Stomach (tissue), 4 donors: ENCODE data around the gene PIGBOS1.

Experiments
- CTCF ChIP-seq, 7 experiments: fragments of 450-650 bp in 4 of 7; fragments of 200-600 bp in 3 of 7; sonication (generic) in 3 of 7; IDR thresholded peaks; one replicate each; pipeline ENCODE4 v1.5.1; 2016 to 2019; ENCODE audit warnings: antibody characterized with exemption in 7 of 7, control low read depth in 2 of 7, mild to moderate bottlenecking in 1 of 7
- POLR2AphosphoS5 ChIP-seq, 3 donors: sonication (generic); formaldehyde crosslinking; IDR thresholded peaks; one replicate each; pipeline ENCODE4 v1.6.1; 2016; ENCODE audit warnings: antibody characterized with exemption in 3 of 3

GRCh38 chr15:55320963-55321362, 2.0 kb upstream of the PIGBOS1 start:
- TF ChIP-seq POLR2AphosphoS5 (IDR thresholded peaks at IDR 0.05) (no peak), CTCF (IDR thresholded peaks at IDR 0.05) (no peak)
